K562 (cell line): ENCODE measurements around the gene LENG9. TPM values are rescaled to one million over a fixed set of nuclear protein-coding genes. Genes with fewer than 3 reads are reported as not detected.

Experiments used
- AFF4 ChIP-seq: sonication (generic); formaldehyde crosslinking; IDR thresholded peaks from 2 replicates; pipeline ENCODE4 v1.8.0; 2023; ENCODE audit warnings: mild to moderate bottlenecking, missing genetic modification reagents
- BCOR ChIP-seq: fragments of 450-650 bp; IDR thresholded peaks from 2 replicates; pipeline ENCODE4 v1.6.1; 2016
- CREB3L1 ChIP-seq: fragments of 450-650 bp; IDR thresholded peaks from 2 replicates; pipeline ENCODE4 v1.6.1; 2014; ENCODE audit warnings: low read depth, mild to moderate bottlenecking, moderate library complexity, borderline replicate concordance
- DDX20 ChIP-seq: fragments of 450-650 bp; IDR thresholded peaks from 2 replicates; pipeline ENCODE4 v1.6.1; 2016; ENCODE audit warnings: missing genetic modification characterization, low read depth, mild to moderate bottlenecking, missing compliant biosample characterization, moderate library complexity
- E4F1 ChIP-seq: fragments of 250-450 bp; sonication (Bioruptor Pico); IDR thresholded peaks from 2 replicates; pipeline ENCODE4 v1.5.0; 2021; ENCODE audit warnings: mild to moderate bottlenecking, borderline replicate concordance
- FOXK2 ChIP-seq, 2 experiments: fragments of 450-650 bp; IDR thresholded peaks in 1 of 2; conservative IDR thresholded peaks in 1 of 2; 2 replicates each; pipeline ENCODE4 v1.6.1; 2016; ENCODE audit warnings: low read depth in 2 of 2, mild to moderate bottlenecking in 1 of 2
- HDAC8 ChIP-seq: fragments of 450-650 bp; IDR thresholded peaks from 2 replicates; pipeline ENCODE4 v1.6.1; 2016; ENCODE audit warnings: mild to moderate bottlenecking, missing genetic modification characterization, moderate library complexity, missing compliant biosample characterization
- HNRNPLL ChIP-seq: fragments of 200-400 bp; formaldehyde crosslinking; IDR thresholded peaks from 2 replicates; pipeline ENCODE4 v1.6.1; 2017; ENCODE audit warnings: low read length, low read depth, mild to moderate bottlenecking; ENCODE audit not compliant: poor library complexity, severe bottlenecking
- L3MBTL2 ChIP-seq: fragments of 450-650 bp; IDR thresholded peaks from 2 replicates; pipeline ENCODE4 v1.6.1; 2016; ENCODE audit warnings: mild to moderate bottlenecking, moderate library complexity
- PURB ChIP-seq: sonication (generic); formaldehyde crosslinking; IDR thresholded peaks from 2 replicates; pipeline ENCODE4 v1.9.0; 2021; ENCODE audit warnings: low read depth, mild to moderate bottlenecking, missing genetic modification reagents
- TCF7 ChIP-seq: sonication (generic); IDR thresholded peaks from 2 replicates; pipeline ENCODE4 v1.6.1; 2016; ENCODE audit warnings: antibody characterized with exemption, borderline replicate concordance
- USF1 ChIP-seq: sonication (generic); formaldehyde crosslinking; IDR thresholded peaks from 2 replicates; pipeline ENCODE4 v1.9.0; 2022; ENCODE audit warnings: mild to moderate bottlenecking, missing genetic modification reagents
- ZFX ChIP-seq: sonication (generic); formaldehyde crosslinking; IDR thresholded peaks from 2 replicates; pipeline ENCODE4 v1.8.0; 2022; ENCODE audit warnings: mild to moderate bottlenecking, missing genetic modification reagents, moderate library complexity
- ZNF184 ChIP-seq: sonication (generic); formaldehyde crosslinking; IDR thresholded peaks from 2 replicates; pipeline ENCODE4 v1.5.0; 2020; ENCODE audit warnings: missing genetic modification reagents
- ZNF586 ChIP-seq: fragments of 450-650 bp; formaldehyde crosslinking; conservative IDR thresholded peaks from 2 replicates; pipeline ENCODE4 v1.4.0; 2020; ENCODE audit warnings: mild to moderate bottlenecking, moderate library complexity
- ZNF639 ChIP-seq, 2 experiments: fragments of 200-800 bp in 1 of 2; sonication (Bioruptor generic) in 1 of 2; sonication (generic) in 1 of 2; formaldehyde crosslinking in 1 of 2; IDR thresholded peaks in 1 of 2; conservative IDR thresholded peaks in 1 of 2; 2 replicates each; pipeline versions ENCODE4 v1.5.0 to v1.6.1; 2016 to 2020; ENCODE audit warnings: missing compliant biosample characterization in 1 of 2, missing genetic modification characterization in 1 of 2, missing genetic modification reagents in 1 of 2
- ZZZ3 ChIP-seq: fragments of 450-650 bp; IDR thresholded peaks from 2 replicates; pipeline ENCODE4 v1.6.1; 2016; ENCODE audit warnings: antibody characterized with exemption, mild to moderate bottlenecking, moderate library complexity
- polyA plus RNA-seq, 8 experiments: library from polyadenylated mRNA; depleted of rRNA in 4 of 8; stranded (reverse) in 5 of 8; unstranded in 3 of 8; fragments of >200 nt; fragmentation: Nextera tagmentation in 2 of 8; fragmentation: Illumina TruSeq in 1 of 8; extraction: Ambion mirVana in 2 of 8; extraction: Trizol in 1 of 8; gene quantifications; 2 replicates each; pipeline versions ENCODE4 v1.2.1 to v1.2.3, GENCODE V29; 2011 to 2014; ENCODE audit warnings: inconsistent platforms in 1 of 8, missing spikeins in 1 of 8
- total RNA-seq, 7 experiments: library from RNA; depleted of rRNA in 6 of 7; stranded (reverse); fragments of >200 nt in 6 of 7; fragmentation: Illumina TruSeq in 2 of 7; extraction: Trizol in 2 of 7; gene quantifications; 2 replicates each; pipeline versions ENCODE4 v1.2.1 to v1.2.3, GENCODE V29; 2011 to 2021; ENCODE audit warnings: low replicate concordance in 1 of 7

Gene LENG9
- total and polyA plus RNA-seq, 9 of the 15 experiments (the other 6 are each of a cell fraction or from before 2014, with no cell fraction given), result 0.06 to 0.64 (median 0.33) TPM; not detected in 1

- TF ChIP-seq CREB3L1, result 0 out of 2 replicates have a peak, but pooled peaks have one; percentile 34
- TF ChIP-seq FOXK2 (conservative IDR thresholded peaks at IDR 0.05 in 1 of 2, IDR thresholded peaks at IDR 0.05 in 1 of 2; ENCODE audit: low read depth in 2 of 2), result peak; percentile 86; a peak in 2 of 4 replicates
- 0 out of 2 replicates have a peak, but pooled peaks have one; percentile 30 for TF ChIP-seq HDAC8 (tag)
- TF ChIP-seq BCOR, result no peak
- TF ChIP-seq ZFX (CRISPR knock-in tag), result peak; percentile 73
- peak; percentile 99 for TF ChIP-seq HNRNPLL
- no peak for TF ChIP-seq DDX20 (tag)
- no peak for TF ChIP-seq AFF4
- TF ChIP-seq E4F1 (CRISPR knock-in tag), result no peak
- peak; percentile 39; the same call in 1 of the 2 replicates for TF ChIP-seq USF1
- peak; percentile 90 for TF ChIP-seq L3MBTL2
- no peak for TF ChIP-seq ZNF586 (CRISPR knock-in tag)
- peak in 1 of 2 experiments; percentile 78; a peak in 2 of 4 replicates for TF ChIP-seq ZNF639 (CRISPR knock-in tag; conservative IDR thresholded peaks at IDR 0.05 in 1 of 2, IDR thresholded peaks at IDR 0.05 in 1 of 2)
- TF ChIP-seq PURB (CRISPR knock-in tag), result no peak
- 0 out of 2 replicates have a peak, but pooled peaks have one; percentile 35 for TF ChIP-seq TCF7
- no peak for TF ChIP-seq ZNF184 (CRISPR knock-in tag)
- no peak for TF ChIP-seq ZZZ3
Observed at GRCh38 chr19:54463531-54464043, at the start of gene LENG9 (continued).
